ENCODE measurements around the gene GRAP. TPM values are rescaled to one million over a fixed set of nuclear protein-coding genes. Genes with fewer than 3 reads are reported as not detected.

The GRAP gene
- total RNA-seq, 2 donors from 2014 or later, result 9.7 to 15.9 TPM

GRCh38 chr17:18974407-18975149, 72.2 kb downstream of the GRAP start:
- H3K27ac Mint-ChIP-seq, result no peak overlapping the region
- H3K4me3 Mint-ChIP-seq, result peak overlapping the region in 1 of 2 donors; percentile 9
- H3K9me3 Mint-ChIP-seq, result no peaks in the 10 kb centered on the region
- peaks cover 3 to 8% of the 10 kb centered on the region in 2 donors for H3K36me3 Mint-ChIP-seq (ENCODE audit: insufficient read depth in 2 of 2)
- H3K4me1 Mint-ChIP-seq (ENCODE audit: low read depth), result peaks cover 21% of the 10 kb centered on the region
- DNase-seq (peak; percentile 35 to 72), ATAC-seq (replicated peaks in 1 of 2) (peak; percentile 87 to 90)
- no peaks in the 10 kb centered on the region for H3K27me3 Mint-ChIP-seq (ENCODE audit: low read depth)

GRCh38 chr17:18971801-18972200, 75.0 kb downstream of the GRAP start:
- Mint-ChIP-seq H3K4me3 (no peak overlapping the region), H3K36me3 (ENCODE audit: insufficient read depth in 2 of 2) (peaks cover 3% of the 10 kb centered on the region in 2 donors), H3K27me3 (ENCODE audit: low read depth) (no peaks in the 10 kb centered on the region), H3K9me3 (no peaks in the 10 kb centered on the region), H3K27ac (no peak overlapping the region), H3K4me1 (ENCODE audit: low read depth) (peaks cover 21% of the 10 kb centered on the region)
- no peak for DNase-seq
- ATAC-seq (replicated peaks in 1 of 2), result no peak

Other genes starting within 250 kb of the GRAP start
- gene PRPSAP2, start 188.8 kb downstream of the GRAP start, total RNA-seq, result 10 to 100 TPM; 64.1 to 64.6 TPM
- gene SLC5A10, start 94.8 kb downstream of the GRAP start, total RNA-seq, result not detected
- gene FAM83G, start 42.2 kb downstream of the GRAP start, total RNA-seq, result 10 to 100 TPM; 10.9 to 11.3 TPM
- 1 to 10 TPM; 2.8 to 5.1 TPM for gene GRAPL, start 80.6 kb upstream of the GRAP start, total RNA-seq
- gene EPN2, start 190.4 kb upstream of the GRAP start, total RNA-seq, result 1 to 10 TPM; 5.3 to 9.0 TPM

Data from activated T-cell treated with anti-CD3 and anti-CD28 coated beads, Interleukin-2, amount 50 U/mL, for 72 hours (primary cell).